VCaP (cell line): ENCODE results near the gene RNF166.

Experiments used
- H3K27ac ChIP-seq: fragments of 450-650 bp; 2 replicates; pipeline ENCODE4 v1.5.1; 2017
- TF ChIP-seq, protein P1 (sequence below): fragments of 450-650 bp; conservative IDR thresholded peaks from 2 replicates; pipeline ENCODE4 v1.5.1; 2017; ENCODE audit warnings: mild to moderate bottlenecking, moderate library complexity

The RNF166 gene

DNA sequence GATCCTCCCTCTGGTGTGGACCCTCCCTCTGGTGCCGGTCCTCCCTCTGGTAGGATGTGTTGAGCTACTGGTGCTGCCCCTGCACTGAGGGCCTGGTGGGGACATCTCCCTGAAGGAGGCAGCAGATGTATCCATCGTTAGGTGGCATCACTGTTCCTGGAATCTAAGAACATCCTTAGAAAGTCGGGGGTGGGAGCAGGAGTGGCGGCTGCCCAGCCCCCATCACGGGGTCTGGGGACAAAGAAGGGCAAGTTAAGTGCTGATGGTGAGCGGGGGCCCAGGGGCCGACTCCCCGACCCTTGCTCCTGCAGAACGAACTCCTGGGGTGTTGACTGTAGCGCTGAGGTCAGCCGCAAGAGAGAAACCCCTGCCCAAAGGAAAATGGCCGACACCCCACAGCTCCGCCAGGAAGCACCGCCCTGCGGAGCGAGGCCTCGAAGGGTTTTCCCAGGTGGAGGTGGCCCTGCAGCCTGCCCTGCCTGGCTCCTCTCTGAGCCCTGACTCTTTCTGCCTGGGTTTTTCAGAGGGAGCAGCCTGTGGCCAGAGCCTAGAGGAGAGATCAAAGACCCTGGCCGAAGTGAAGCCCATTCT is 5.6 kb upstream of the RNF166 start:
- TF ChIP-seq, protein P1, sequence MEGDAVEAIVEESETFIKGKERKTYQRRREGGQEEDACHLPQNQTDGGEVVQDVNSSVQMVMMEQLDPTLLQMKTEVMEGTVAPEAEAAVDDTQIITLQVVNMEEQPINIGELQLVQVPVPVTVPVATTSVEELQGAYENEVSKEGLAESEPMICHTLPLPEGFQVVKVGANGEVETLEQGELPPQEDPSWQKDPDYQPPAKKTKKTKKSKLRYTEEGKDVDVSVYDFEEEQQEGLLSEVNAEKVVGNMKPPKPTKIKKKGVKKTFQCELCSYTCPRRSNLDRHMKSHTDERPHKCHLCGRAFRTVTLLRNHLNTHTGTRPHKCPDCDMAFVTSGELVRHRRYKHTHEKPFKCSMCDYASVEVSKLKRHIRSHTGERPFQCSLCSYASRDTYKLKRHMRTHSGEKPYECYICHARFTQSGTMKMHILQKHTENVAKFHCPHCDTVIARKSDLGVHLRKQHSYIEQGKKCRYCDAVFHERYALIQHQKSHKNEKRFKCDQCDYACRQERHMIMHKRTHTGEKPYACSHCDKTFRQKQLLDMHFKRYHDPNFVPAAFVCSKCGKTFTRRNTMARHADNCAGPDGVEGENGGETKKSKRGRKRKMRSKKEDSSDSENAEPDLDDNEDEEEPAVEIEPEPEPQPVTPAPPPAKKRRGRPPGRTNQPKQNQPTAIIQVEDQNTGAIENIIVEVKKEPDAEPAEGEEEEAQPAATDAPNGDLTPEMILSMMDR: no peak
- no peak overlapping the region for H3K27ac ChIP-seq

DNA sequence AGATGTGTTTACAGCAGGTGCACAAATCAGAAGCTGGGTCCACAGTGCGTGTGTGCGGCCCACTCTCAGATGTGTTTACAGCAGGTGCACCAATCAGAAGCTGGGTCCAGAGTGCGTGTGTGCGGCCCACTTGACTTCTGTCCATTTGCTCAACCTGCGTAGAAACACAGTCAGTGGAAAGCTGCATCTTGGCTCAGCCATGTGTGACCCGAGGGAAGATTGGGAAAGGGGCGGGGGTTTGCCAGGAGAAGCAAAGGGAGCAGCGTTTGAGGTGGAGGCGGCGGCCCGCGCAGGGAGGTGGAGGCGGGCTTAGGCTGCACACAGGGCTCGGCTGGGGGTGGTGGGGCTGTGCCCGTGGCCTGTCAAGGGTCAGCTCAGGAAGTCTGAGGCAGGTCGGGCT is 4.3 kb upstream of the RNF166 start:
- TF ChIP-seq, protein P1: no peak
- H3K27ac ChIP-seq: no peak overlapping the region

DNA sequence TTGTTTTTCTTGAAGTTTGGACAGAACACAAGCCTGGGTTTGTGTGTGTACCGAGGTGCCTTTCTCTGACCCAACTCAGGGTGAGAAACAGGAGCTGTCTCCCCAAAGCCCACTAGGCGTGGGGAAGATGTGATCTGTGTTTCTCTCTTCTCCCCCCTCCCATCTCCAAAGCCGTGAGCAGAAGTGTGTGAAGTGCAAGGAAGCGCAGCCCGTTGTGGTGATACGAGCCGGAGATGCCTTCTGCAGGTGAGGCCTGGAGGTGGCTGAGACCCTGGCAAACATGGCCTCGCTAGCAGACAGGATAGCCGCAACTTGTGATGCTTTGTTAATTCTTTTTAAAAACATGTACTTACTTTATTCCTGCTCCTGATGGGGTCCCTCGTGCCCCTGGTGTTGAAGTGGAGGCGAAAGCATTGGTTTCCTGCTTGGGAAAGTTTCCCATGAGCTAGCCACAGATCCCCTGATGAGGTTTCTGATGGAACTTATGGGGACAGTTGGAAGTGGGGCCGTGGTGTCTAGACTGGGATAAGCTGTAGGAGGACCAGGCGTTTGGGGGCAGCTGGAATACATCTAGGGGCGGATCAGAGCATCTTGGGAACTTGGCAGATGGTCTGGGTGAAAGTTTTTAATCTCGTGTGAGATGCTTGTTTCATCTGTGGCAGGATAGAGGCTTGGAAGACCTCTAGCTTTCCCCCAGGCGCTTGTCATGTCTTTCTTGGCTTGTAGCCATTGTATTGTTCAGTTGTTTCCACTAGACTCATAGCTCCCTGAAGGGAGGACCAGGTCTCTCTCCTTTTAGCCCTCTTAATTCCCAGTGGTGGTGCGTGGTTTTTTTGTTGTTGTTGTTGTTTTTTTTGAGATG is 988 bp upstream of the RNF166 start:
- peak overlapping the region; percentile 41; the same call in 1 of the 2 replicates for H3K27ac ChIP-seq

GRCh38 chr16:88705801-88706228 is 393 bp downstream of the RNF166 start:
- H3K27ac ChIP-seq: peak overlapping the region; percentile 41; the same call in 1 of the 2 replicates
- TF ChIP-seq, protein P1: no peak

More for the DNA sequence above, 988 bp upstream of the RNF166 start:
- TF ChIP-seq, protein P1: no peak

- H3K27ac ChIP-seq: peak overlapping the region; percentile 41; the same call in 1 of the 2 replicates
- TF ChIP-seq, protein P1: no peak
These were observed 1.0 kb downstream of the RNF166 start for GRCh38 chr16:88705076-88705684.

DNA sequence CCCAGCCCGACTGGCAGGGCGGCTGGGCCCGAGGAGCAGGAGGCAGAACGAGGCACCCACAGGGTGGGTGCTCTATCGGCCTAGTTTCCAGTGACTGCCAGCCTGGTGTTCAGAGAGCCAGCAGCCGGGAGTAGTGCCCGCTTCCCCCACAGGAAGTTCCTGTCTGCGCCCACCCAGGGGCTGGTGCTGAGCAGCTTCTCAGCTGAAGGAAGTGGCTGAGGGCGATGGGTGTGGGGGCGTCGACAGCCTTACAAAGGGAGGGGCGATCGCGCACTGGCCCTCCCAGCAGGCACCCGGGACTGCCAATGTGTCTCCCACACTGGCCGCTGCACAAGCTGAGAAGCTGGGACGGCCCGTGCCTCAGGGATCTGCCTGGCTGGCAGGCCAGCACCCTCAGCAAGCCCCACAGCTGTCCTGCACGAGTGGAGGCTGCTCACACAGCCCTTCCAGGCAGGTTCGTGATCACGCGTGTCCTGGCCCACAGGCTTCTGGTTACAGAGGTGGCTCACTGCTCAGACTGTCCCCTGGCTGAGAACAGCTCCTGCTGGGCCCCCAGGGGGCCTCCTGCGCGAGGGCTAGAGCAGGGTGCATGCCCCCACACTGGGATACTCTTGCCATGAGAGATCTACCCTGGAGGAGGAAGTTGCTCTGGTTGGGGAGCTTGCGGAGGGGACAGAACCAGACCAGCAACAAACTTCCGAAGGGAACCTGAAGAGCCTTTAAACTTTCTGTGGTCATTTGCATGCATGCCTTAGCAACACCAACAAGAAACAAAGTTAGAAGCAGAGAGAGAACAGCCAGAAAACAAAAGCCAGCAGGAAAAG is 2.5 kb downstream of the RNF166 start:
- TF ChIP-seq, protein P1: no peak
- no peak overlapping the region for H3K27ac ChIP-seq
